Activated CD4-positive, alpha-beta T cell treated with anti-CD3 and anti-CD28 coated beads, Interleukin-2, amount 10 ng/mL, durations not matched to agents 24 days and 14 days (primary cell): Measurements from ENCODE around the gene ABHD1. TPM values are rescaled to one million over a fixed set of nuclear protein-coding genes. Genes with fewer than 3 reads are reported as not detected.
"Not testable (repeated sequence)": the region's sequence is repeated elsewhere in the genome, so short reads cannot be mapped to it uniquely, and the experiment has no call there.

Experiments
- DNase-seq: peaks from one replicate; pipeline ENCODE4 v3.0.0; 2022
- H3K27ac Mint-ChIP-seq: one replicate; pipeline ENCODE4 v1.8.0; 2022; ENCODE audit warnings: mild to moderate bottlenecking, mixed read lengths
- H3K27me3 Mint-ChIP-seq: one replicate; pipeline ENCODE4 v1.8.0; 2022; ENCODE audit warnings: mixed read lengths
- H3K36me3 Mint-ChIP-seq: one replicate; pipeline ENCODE4 v1.8.0; 2022; ENCODE audit warnings: low read depth, mild to moderate bottlenecking, mixed read lengths
- H3K4me1 Mint-ChIP-seq: one replicate; pipeline ENCODE4 v1.8.0; 2021; ENCODE audit warnings: mixed read lengths
- H3K4me3 Mint-ChIP-seq: one replicate; pipeline ENCODE4 v1.8.0; 2022; ENCODE audit warnings: mild to moderate bottlenecking, moderate library complexity, mixed read lengths
- H3K9me3 Mint-ChIP-seq: one replicate; pipeline ENCODE4 v1.8.0; 2021; ENCODE audit warnings: mixed read lengths
- intact Hi-C: fragments of 100-400 bp; cut with micrococcal nuclease; formaldehyde crosslinking; loops from one replicate; pipeline ENCODE4 v1.15.1; 2023
- total RNA-seq: library from RNA; stranded (reverse); gene quantifications from 2 replicates; pipeline ENCODE4 v1.2.3, GENCODE V29; 2022

ABHD1 gene
- total RNA-seq, 1 donor from 2014 or later, result 0.23 TPM

GRCh38 chr2:27170581-27171337, 47.1 kb downstream of the ABHD1 start:
- Mint-ChIP-seq H3K27ac (no peak overlapping the region), H3K4me1 (peaks cover 2% of the 10 kb centered on the region), H3K4me3 (no peak overlapping the region), H3K9me3 (no peaks in the 10 kb centered on the region), H3K36me3 (no peaks in the 10 kb centered on the region), H3K27me3 (peaks cover 19% of the 10 kb centered on the region)
- DNase-seq, result no peak
- intact Hi-C loops, result no loop called here

- H3K9me3 Mint-ChIP-seq, result no peaks in the 10 kb centered on the region
- intact Hi-C loops, result no loop called here
- H3K36me3 Mint-ChIP-seq, result no peaks in the 10 kb centered on the region
- no peak overlapping the region for H3K4me3 Mint-ChIP-seq
- H3K4me1 Mint-ChIP-seq, result peaks cover 2% of the 10 kb centered on the region
- DNase-seq, result no peak
- peaks cover 23% of the 10 kb centered on the region for H3K27me3 Mint-ChIP-seq
- H3K27ac Mint-ChIP-seq, result no peak overlapping the region
These were observed 47.8 kb downstream of the ABHD1 start for GRCh38 chr2:27171351-27171848.

- no peak for DNase-seq
- Mint-ChIP-seq H3K9me3 (no peaks in the 10 kb centered on the region), H3K36me3 (no peaks in the 10 kb centered on the region), H3K4me3 (no peak overlapping the region), H3K27me3 (peaks cover 33% of the 10 kb centered on the region), H3K27ac (no peak overlapping the region), H3K4me1 (peaks cover 3% of the 10 kb centered on the region)
- intact Hi-C loops, result no loop called here
These were observed 51.0 kb downstream of the ABHD1 start for GRCh38 chr2:27174638-27175037.

GRCh38 chr2:27175330-27175729, 51.7 kb downstream of the ABHD1 start:
- DNase-seq, result no peak
- Mint-ChIP-seq H3K4me1 (peaks cover 3% of the 10 kb centered on the region), H3K36me3 (no peaks in the 10 kb centered on the region), H3K9me3 (no peaks in the 10 kb centered on the region), H3K27ac (no peak overlapping the region), H3K27me3 (peaks cover 29% of the 10 kb centered on the region), H3K4me3 (no peak overlapping the region)
- intact Hi-C loops, result no loop called here

DNA sequence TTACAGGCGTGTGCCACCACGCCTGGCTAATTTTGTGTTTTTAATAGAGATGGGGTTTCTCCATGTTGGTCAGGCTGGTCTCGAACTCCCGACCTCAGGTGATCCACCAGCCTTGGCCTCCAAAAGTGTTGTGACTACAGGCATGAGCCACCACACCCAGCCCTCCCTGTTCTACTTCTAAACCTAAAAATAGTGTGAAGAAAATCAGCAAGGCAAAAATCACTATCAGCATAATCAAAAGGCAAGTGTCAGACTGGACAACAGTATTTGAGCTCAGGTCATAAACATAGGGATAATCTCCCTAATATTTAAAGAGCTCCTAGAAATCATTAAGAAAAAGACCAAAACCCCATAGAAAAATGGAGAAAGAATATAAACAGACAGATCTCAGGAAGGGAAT, 52.2 kb downstream of the ABHD1 start:
- DNase-seq, intact Hi-C loops, H3K27ac Mint-ChIP-seq, H3K4me1 Mint-ChIP-seq, H3K36me3 Mint-ChIP-seq, H3K9me3 Mint-ChIP-seq, H3K4me3 Mint-ChIP-seq: not testable (repeated sequence)
- peaks cover 27% of the 10 kb centered on the region for H3K27me3 Mint-ChIP-seq

- intact Hi-C loops, result no loop called here
- peaks cover 28% of the 10 kb centered on the region for H3K27me3 Mint-ChIP-seq
- H3K4me1 Mint-ChIP-seq, result peaks cover 1% of the 10 kb centered on the region
- no peak overlapping the region for H3K4me3 Mint-ChIP-seq
- no peaks in the 10 kb centered on the region for H3K36me3 Mint-ChIP-seq
- no peak overlapping the region for H3K27ac Mint-ChIP-seq
- no peak for DNase-seq
- H3K9me3 Mint-ChIP-seq, result no peaks in the 10 kb centered on the region
These were observed 54.1 kb downstream of the ABHD1 start for GRCh38 chr2:27177441-27178351.

DNA sequence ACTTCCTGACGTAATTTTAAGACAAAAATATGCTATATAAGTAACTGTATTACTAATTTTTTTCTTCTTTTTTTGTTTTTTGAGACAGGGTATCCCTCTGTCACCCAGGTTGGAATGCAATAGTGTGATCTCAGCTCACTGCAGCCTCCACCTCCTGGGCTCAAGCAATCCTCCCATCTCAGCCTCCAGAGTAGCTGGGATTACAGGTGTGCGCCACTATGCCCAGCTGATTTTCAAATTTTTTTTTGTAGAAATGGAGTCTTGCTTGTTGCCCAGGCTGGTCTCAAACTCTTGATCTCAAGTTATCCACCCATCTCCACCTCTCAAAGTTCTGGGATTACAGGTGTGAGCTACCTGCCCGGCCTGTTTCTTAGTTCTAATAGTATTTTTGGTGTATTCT, 54.9 kb downstream of the ABHD1 start:
- Mint-ChIP-seq H3K36me3 (no peaks in the 10 kb centered on the region), H3K4me1 (peaks cover 1% of the 10 kb centered on the region), H3K27ac (no peak overlapping the region), H3K4me3 (no peak overlapping the region), H3K27me3 (peaks cover 25% of the 10 kb centered on the region), H3K9me3 (no peaks in the 10 kb centered on the region)
- DNase-seq, result no peak
- intact Hi-C loops, result no loop called here

DNA sequence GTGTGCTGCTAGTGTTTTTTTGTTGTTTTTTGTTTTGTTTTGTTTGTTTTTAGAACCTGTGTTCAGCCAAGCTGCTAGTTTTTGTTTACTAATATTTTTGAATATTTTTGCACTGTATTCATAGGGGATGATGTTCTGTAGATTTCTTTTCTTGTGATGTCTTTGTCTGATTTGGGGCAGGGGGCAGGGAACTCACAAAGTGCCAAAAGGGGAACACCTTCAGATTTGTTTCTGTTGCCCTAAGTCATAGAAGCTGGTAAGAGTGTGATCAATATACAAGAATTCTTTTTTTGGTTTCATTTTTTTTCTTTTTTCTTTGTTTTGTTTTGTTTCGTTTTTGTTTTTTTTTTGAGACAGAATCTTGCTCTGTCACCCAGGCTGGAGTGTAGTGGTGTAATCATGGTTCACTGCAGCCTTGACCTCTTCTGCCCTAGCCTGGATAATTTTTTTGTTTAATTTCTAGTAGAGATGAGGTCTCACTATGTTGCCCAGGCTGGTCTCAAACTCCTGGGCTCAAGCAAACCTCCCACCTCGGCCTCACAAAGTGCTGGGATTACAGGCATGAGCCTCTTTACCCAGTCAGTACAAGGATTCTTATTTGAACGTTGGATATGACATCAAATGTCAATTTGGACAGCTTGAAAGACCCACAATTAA, 55.9 kb downstream of the ABHD1 start:
- no peaks in the 10 kb centered on the region for H3K9me3 Mint-ChIP-seq
- peaks cover 3% of the 10 kb centered on the region for H3K4me1 Mint-ChIP-seq
- peaks cover 31% of the 10 kb centered on the region for H3K27me3 Mint-ChIP-seq
- no peak overlapping the region for H3K4me3 Mint-ChIP-seq
- H3K27ac Mint-ChIP-seq, result no peak overlapping the region
- intact Hi-C loops, result no loop called here
- H3K36me3 Mint-ChIP-seq, result no peaks in the 10 kb centered on the region
- DNase-seq, result no peak

Other genes with a start within 250 kb of the ABHD1 start
- 2.5 and 3.6 TPM in 2 replicates for gene MAPRE3, start 153.2 kb upstream of the ABHD1 start, total RNA-seq
- gene TMEM214, start 90.8 kb upstream of the ABHD1 start, total RNA-seq, result 93.4 and 98.6 TPM in 2 replicates
- gene AGBL5, start 72.1 kb upstream of the ABHD1 start, total RNA-seq, result 13.9 and 14.1 TPM in 2 replicates
- gene OST4, start 52.2 kb upstream of the ABHD1 start, total RNA-seq, result 314 and 326 TPM in 2 replicates
- 1.1 and 1.4 TPM in 2 replicates for gene EMILIN1, start 45.2 kb upstream of the ABHD1 start, total RNA-seq
- gene KHK, start 37.0 kb upstream of the ABHD1 start, total RNA-seq, result 13.4 and 13.9 TPM in 2 replicates
- 14.4 and 15.1 TPM in 2 replicates for gene CGREF1, start 4.7 kb upstream of the ABHD1 start, total RNA-seq
- gene PREB, start 10.8 kb downstream of the ABHD1 start, total RNA-seq, result 85.4 and 88.3 TPM in 2 replicates
- gene PRR30, start 15.6 kb downstream of the ABHD1 start, total RNA-seq, result not detected in 2 replicates
- gene TCF23, start 25.2 kb downstream of the ABHD1 start, total RNA-seq, result not detected in 2 replicates
- gene ATRAID, start 88.2 kb downstream of the ABHD1 start, total RNA-seq, result 109 and 120 TPM in 2 replicates
- 87.1 and 97.9 TPM in 2 replicates for gene SLC5A6, start 88.5 kb downstream of the ABHD1 start, total RNA-seq
- 144 and 159 TPM in 2 replicates for gene CAD, start 93.6 kb downstream of the ABHD1 start, total RNA-seq
- gene SLC30A3, start 139.2 kb downstream of the ABHD1 start, total RNA-seq, result 1.4 and 2.2 TPM in 2 replicates
- not detected in 2 replicates for gene DNAJC5G, start 151.6 kb downstream of the ABHD1 start, total RNA-seq
- gene TRIM54, start 158.6 kb downstream of the ABHD1 start, total RNA-seq, result 0.33 and 0.47 TPM in 2 replicates
- gene UCN, start 184.6 kb downstream of the ABHD1 start, total RNA-seq, result 1.9 and 2.7 TPM in 2 replicates
- gene MPV17, start 199.3 kb downstream of the ABHD1 start, total RNA-seq, result 86.8 and 89.1 TPM in 2 replicates
- gene GTF3C2, start 232.9 kb downstream of the ABHD1 start, total RNA-seq, result 80.1 and 83.8 TPM in 2 replicates
- gene EIF2B4, start 246.5 kb downstream of the ABHD1 start, total RNA-seq, result 51.2 and 52.0 TPM in 2 replicates
- gene SNX17, start 246.8 kb downstream of the ABHD1 start, total RNA-seq, result 120 and 128 TPM in 2 replicates